Activated CD4-positive, alpha-beta T cell treated with anti-CD3 and anti-CD28 coated beads, Interleukin-2, Interleukin-4, amounts not matched to agents 100 ng/mL and 50 ng/mL, durations not matched to agents 16 hours and 8 hours (primary cell): Measurements from ENCODE around the gene MAP3K8.

Source experiments
- DNase-seq: peaks from one replicate; pipeline ENCODE4 v3.0.0-alpha.2; 2020; ENCODE audit warnings: low spot score

MAP3K8 gene

GRCh38 chr10:30490289-30491000 is 56.5 kb downstream of the MAP3K8 start:
- no peak for DNase-seq

GRCh38 chr10:30491204-30491915 is 57.4 kb downstream of the MAP3K8 start:
- no peak for DNase-seq

GRCh38 chr10:30491916-30492515 is 58.0 kb downstream of the MAP3K8 start:
- no peak for DNase-seq

- DNase-seq = no peak
These were observed 59.9 kb downstream of the MAP3K8 start for GRCh38 chr10:30493609-30494530.

GRCh38 chr10:30494558-30494957 is 60.6 kb downstream of the MAP3K8 start:
- no peak for DNase-seq

- no peak for DNase-seq
These were observed 61.7 kb downstream of the MAP3K8 start for GRCh38 chr10:30495687-30496086.

GRCh38 chr10:30499816-30500215 is 65.8 kb downstream of the MAP3K8 start:
- no peak for DNase-seq

- no peak for DNase-seq
These were observed 66.5 kb downstream of the MAP3K8 start for GRCh38 chr10:30500534-30500933.

- DNase-seq = no peak
These were observed 67.0 kb downstream of the MAP3K8 start for GRCh38 chr10:30500963-30501504.

- peak; percentile 68 for DNase-seq
These were observed 68.5 kb downstream of the MAP3K8 start for GRCh38 chr10:30502266-30503060.

GRCh38 chr10:30503700-30504266 is 69.8 kb downstream of the MAP3K8 start:
- DNase-seq = no peak

GRCh38 chr10:30505543-30506298 is 71.7 kb downstream of the MAP3K8 start:
- no peak for DNase-seq

- no peak for DNase-seq
These were observed 75.5 kb downstream of the MAP3K8 start for GRCh38 chr10:30509508-30509907.

GRCh38 chr10:30510184-30510931 is 76.4 kb downstream of the MAP3K8 start:
- peak; percentile 63 for DNase-seq

GRCh38 chr10:30510932-30511700 is 77.1 kb downstream of the MAP3K8 start:
- DNase-seq = no peak
